Epithelial cell of esophagus (primary cell): ENCODE data around the gene BBIP1.

Experiments used
- DNase-seq: peaks from one replicate; pipeline ENCODE4 v3.0.0; 2010; ENCODE audit warnings: low read depth
- H3K4me3 ChIP-seq: 2 replicates; pipeline ENCODE4 v1.5.1; 2011; ENCODE audit warnings: mild to moderate bottlenecking, low read length, control low read depth
- TF ChIP-seq, protein P1 (sequence below): IDR thresholded peaks from 2 replicates; pipeline ENCODE4 v1.5.1; 2011; ENCODE audit warnings: low read depth, mild to moderate bottlenecking, low read length, control low read depth, inconsistent platforms; ENCODE audit not compliant: insufficient read depth; ENCODE audit errors: missing control alignments

Gene BBIP1

DNA sequence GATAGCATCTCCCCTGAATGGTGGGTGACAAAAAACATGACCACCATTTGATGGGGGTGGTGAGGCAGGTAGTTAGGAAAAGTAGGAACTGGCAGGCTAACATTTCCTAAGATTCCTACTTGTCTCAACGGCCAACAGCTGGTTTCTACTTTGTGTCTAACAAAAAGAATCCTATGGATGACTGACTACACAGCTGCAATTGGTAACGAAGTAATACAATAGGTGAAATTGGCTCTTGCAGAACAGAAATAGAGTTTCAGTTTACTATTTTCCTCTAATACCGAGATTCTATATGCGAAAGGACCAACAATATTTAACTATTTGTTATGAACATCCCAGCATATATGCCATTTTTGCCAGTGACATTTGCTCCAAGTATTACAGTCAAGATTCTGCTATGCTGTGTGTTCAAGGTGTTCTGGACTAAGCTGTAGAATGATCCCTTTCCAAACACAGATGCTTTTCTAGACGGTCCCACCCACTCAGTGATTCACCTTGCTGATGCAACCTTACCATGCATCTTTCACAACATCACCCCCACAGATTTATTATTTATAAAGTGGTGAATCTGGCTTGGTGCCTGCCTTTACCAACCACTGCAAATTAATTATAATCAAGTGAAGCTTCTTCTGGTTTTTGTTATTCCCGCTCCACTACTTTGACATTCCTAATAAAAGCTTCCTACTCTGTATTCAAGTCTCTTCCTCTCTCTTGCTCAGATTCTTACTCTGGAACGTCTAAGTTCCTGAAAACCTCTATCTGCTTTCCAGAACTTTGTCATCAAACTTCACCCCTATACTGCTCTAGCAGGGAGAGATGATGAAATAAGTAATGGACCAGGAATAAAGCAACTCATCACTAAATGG lies 16.8 kb downstream of the BBIP1 start:
- no peak overlapping the region for H3K4me3 ChIP-seq
- TF ChIP-seq, protein P1, sequence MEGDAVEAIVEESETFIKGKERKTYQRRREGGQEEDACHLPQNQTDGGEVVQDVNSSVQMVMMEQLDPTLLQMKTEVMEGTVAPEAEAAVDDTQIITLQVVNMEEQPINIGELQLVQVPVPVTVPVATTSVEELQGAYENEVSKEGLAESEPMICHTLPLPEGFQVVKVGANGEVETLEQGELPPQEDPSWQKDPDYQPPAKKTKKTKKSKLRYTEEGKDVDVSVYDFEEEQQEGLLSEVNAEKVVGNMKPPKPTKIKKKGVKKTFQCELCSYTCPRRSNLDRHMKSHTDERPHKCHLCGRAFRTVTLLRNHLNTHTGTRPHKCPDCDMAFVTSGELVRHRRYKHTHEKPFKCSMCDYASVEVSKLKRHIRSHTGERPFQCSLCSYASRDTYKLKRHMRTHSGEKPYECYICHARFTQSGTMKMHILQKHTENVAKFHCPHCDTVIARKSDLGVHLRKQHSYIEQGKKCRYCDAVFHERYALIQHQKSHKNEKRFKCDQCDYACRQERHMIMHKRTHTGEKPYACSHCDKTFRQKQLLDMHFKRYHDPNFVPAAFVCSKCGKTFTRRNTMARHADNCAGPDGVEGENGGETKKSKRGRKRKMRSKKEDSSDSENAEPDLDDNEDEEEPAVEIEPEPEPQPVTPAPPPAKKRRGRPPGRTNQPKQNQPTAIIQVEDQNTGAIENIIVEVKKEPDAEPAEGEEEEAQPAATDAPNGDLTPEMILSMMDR, result no peak
- peak; percentile 94 for DNase-seq

DNA sequence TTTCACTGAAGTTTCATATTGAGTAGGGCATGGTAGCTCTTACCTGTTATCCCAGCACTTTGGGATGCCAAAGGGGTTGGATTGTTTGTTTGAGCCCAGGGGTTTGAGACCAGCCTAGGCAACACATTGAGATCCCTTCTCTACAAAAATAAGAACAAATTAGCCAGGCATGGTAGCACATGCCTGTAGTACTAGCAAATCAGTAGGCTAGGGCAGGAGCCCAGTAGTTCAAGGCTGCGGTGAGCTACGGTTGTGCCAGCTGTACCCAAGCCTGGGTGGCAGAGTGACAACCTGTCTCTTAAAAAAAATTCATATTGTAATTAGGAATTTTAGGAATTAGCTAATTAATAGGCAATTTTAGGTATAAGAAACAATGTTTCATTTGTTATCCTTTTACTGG lies 18.0 kb downstream of the BBIP1 start:
- no peak for DNase-seq
- TF ChIP-seq, protein P1, result no peak

DNA sequence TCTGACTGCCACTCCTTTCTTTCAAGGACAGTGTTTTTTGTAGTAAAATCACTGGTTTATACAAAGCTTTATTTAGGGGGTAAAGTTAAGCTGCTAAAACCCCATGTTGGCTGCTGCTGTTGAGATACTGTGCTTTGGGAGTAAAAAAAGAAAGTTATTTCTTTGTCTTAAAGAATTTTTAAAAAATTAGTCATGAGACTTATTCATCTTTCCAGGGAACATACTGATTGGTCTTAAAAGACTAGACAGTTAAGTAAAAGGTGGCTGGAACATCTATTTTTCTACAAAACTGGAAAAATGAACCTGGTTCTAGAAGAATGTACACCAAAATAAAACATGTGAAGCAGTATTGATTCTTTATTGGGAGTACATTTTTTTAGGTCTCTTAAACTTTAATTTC lies 20.6 kb downstream of the BBIP1 start:
- no peak for DNase-seq
- no peak overlapping the region for H3K4me3 ChIP-seq
- TF ChIP-seq, protein P1, result no peak

More for the DNA sequence above, 18.0 kb downstream of the BBIP1 start:
- no peak overlapping the region for H3K4me3 ChIP-seq

DNA sequence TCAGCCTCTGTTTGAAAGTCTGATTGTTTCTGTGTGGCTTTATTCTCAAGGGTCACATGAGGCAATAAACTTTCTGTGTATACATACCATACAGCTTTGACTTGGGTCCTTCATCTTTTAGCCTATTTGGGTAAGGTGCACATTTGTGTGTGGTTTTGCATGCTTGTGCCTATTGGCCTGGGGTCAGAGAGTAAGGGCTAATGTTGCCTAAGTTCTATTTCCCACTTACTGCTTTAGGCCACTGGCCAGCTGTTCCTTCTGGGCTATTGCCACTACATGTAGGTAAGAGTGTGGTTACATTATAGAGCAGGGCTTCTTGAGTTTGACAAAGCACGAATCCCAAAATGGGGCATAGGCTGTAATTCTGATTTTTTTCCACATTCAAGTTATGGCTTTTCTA lies 21.8 kb downstream of the BBIP1 start:
- H3K4me3 ChIP-seq, result no peak overlapping the region
- no peak for DNase-seq
- TF ChIP-seq, protein P1, result no peak

DNA sequence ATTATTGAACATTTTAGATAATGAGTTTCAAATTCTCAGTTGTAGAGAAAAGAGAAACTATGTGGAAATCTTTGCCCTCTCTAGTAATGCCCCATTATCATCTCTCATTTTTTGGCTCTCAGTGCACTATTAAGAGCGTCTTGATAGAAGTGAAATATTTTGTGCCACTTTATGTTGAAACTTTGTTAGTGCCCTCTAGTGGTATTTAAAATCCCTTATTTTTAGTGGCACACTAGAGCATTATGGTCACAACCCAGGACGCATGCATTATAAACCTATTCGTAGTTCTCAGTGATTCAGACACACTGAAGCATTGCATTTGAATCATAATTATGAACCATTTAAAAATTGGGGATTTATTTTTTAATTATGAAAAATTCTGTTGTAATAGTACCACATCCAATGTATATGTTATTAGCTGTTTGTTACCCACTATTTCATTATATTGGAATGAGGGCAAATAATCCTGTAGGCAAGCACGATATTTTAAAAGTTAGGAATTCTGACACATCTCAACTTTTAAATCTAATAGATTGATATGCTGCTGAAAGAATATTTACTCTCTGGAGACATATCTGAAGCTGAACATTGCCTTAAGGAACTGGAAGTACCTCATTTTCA lies 25.3 kb downstream of the BBIP1 start:
- no peak overlapping the region for H3K4me3 ChIP-seq
- TF ChIP-seq, protein P1, result peak; percentile 44
- DNase-seq, result peak; percentile 57

DNA sequence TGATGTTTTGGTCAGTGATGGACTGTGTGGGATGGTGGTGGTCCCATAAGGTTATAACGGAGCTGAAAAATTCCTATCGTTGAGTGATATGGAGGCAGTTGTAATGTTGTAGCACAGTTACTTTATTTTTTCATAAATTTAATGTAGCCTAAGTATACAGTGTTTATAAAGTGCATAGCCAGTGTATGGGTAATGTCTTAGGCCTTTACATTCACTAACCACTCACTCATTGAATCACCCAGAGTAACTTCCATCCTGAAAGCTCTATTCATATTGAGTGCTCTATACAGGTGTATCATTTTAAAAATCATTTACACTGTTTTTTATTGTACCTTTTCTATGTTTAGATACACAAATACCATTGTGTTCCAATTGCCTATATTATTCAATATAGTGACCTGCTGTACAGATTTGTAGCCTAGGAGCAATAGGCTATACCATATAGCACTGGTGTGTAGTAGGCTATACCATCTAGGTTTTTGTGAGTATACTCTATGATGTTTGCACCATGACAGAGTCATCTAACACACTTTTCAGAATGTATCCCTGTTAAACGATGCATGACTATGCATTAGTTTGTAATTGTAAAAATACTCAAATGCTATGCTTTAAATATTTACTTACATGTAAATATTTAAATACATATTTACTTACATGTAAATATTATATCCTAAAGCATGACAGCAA lies 26.2 kb downstream of the BBIP1 start:
- TF ChIP-seq, protein P1, result no peak
- no peak for DNase-seq

More for the DNA sequence above, 26.2 kb downstream of the BBIP1 start:
- H3K4me3 ChIP-seq, result no peak overlapping the region
